HG02973 (cell line): ENCODE data around the gene ASPG.

ENCODE experiments used
- ATAC-seq: cut with Tn5 transposase; IDR thresholded peaks from one replicate; pipeline ENCODE4 v1.9.1; 2021; ENCODE audit warnings: moderate library complexity; ENCODE audit not compliant: unreplicated experiment

Gene ASPG

GRCh38 chr14:104104076-104104901, 18.8 kb downstream of the ASPG start:
- ATAC-seq = no peak

GRCh38 chr14:104105071-104105821, 19.7 kb downstream of the ASPG start:
- ATAC-seq = no peak

GRCh38 chr14:104105822-104106470, 20.4 kb downstream of the ASPG start:
- no peak for ATAC-seq

GRCh38 chr14:104106471-104106991, 21.0 kb downstream of the ASPG start:
- no peak for ATAC-seq

GRCh38 chr14:104107101-104107581, 21.6 kb downstream of the ASPG start:
- no peak for ATAC-seq

- no peak for ATAC-seq
Measured at GRCh38 chr14:104107611-104108569, 22.4 kb downstream of the ASPG start.

- ATAC-seq = no peak
Measured at GRCh38 chr14:104108570-104109541, 23.4 kb downstream of the ASPG start.

GRCh38 chr14:104109731-104110361, 24.3 kb downstream of the ASPG start:
- ATAC-seq = no peak

GRCh38 chr14:104110491-104111209, 25.1 kb downstream of the ASPG start:
- no peak for ATAC-seq

- ATAC-seq = no peak
Measured at GRCh38 chr14:104111301-104112112, 26.0 kb downstream of the ASPG start.

- no peak for ATAC-seq
Measured at GRCh38 chr14:104112113-104112505, 26.6 kb downstream of the ASPG start.

GRCh38 chr14:104112609-104113571, 27.4 kb downstream of the ASPG start:
- ATAC-seq = no peak

GRCh38 chr14:104113631-104114420, 28.3 kb downstream of the ASPG start:
- ATAC-seq = no peak

- ATAC-seq = no peak
Measured at GRCh38 chr14:104114421-104115130, 29.1 kb downstream of the ASPG start.
